ENCODE results near the gene NACC2.

The NACC2 gene, protein sequence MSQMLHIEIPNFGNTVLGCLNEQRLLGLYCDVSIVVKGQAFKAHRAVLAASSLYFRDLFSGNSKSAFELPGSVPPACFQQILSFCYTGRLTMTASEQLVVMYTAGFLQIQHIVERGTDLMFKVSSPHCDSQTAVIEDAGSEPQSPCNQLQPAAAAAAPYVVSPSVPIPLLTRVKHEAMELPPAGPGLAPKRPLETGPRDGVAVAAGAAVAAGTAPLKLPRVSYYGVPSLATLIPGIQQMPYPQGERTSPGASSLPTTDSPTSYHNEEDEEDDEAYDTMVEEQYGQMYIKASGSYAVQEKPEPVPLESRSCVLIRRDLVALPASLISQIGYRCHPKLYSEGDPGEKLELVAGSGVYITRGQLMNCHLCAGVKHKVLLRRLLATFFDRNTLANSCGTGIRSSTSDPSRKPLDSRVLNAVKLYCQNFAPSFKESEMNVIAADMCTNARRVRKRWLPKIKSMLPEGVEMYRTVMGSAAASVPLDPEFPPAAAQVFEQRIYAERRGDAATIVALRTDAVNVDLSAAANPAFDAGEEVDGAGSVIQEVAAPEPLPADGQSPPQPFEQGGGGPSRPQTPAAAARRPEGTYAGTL

GRCh38 chr9:136095070-136096058, at the start of gene NACC2:
Gene NACC2, minus strand, starts transcription at chr9:136095289. Its CDS starts 44,768 bp downstream, at chr9:136050521.
- Histone ChIP-seq H3K4me3 (ENCODE audit: low read depth, low read length) (peak within 1 kb of the TSS; percentile 69), H2AFZ (peak within 1 kb of the TSS; percentile 64), H3K4me2 (ENCODE audit: low read length) (peak within 1 kb of the TSS; percentile 97), H3K36me3 (ENCODE audit: control insufficient read depth, insufficient read depth, low read length) (no peaks in the 10 kb centered on the region), H3K9me3 (ENCODE audit: control insufficient read depth, low read length) (no peaks in the 10 kb centered on the region), H3K27ac (peak within 1 kb of the TSS; percentile 77), H3K9ac (peak within 1 kb of the TSS; percentile 37), H3K4me1 (peaks cover 2% of the 10 kb centered on the region), H3K27me3 (ENCODE audit: control insufficient read depth, insufficient read depth, low read length) (no peaks in the 10 kb centered on the region), H3K79me2 (peaks cover 7% of the 10 kb centered on the region)
- TF ChIP-seq, protein P1, sequence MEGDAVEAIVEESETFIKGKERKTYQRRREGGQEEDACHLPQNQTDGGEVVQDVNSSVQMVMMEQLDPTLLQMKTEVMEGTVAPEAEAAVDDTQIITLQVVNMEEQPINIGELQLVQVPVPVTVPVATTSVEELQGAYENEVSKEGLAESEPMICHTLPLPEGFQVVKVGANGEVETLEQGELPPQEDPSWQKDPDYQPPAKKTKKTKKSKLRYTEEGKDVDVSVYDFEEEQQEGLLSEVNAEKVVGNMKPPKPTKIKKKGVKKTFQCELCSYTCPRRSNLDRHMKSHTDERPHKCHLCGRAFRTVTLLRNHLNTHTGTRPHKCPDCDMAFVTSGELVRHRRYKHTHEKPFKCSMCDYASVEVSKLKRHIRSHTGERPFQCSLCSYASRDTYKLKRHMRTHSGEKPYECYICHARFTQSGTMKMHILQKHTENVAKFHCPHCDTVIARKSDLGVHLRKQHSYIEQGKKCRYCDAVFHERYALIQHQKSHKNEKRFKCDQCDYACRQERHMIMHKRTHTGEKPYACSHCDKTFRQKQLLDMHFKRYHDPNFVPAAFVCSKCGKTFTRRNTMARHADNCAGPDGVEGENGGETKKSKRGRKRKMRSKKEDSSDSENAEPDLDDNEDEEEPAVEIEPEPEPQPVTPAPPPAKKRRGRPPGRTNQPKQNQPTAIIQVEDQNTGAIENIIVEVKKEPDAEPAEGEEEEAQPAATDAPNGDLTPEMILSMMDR (IDR thresholded peaks at IDR 0.05), result no peak

- H3K4me3 ChIP-seq (ENCODE audit: low read depth, low read length), result no peak overlapping the region
- no peak overlapping the region for H3K27ac ChIP-seq
- H3K9ac ChIP-seq, result no peak overlapping the region
- H3K9me3 ChIP-seq (ENCODE audit: control insufficient read depth, low read length), result no peaks in the 10 kb centered on the region
- no peaks in the 10 kb centered on the region for H3K36me3 ChIP-seq (ENCODE audit: control insufficient read depth, insufficient read depth, low read length)
- no peaks in the 10 kb centered on the region for H3K27me3 ChIP-seq (ENCODE audit: control insufficient read depth, insufficient read depth, low read length)
- no peaks in the 10 kb centered on the region for H3K4me1 ChIP-seq
- no peaks in the 10 kb centered on the region for H3K79me2 ChIP-seq
- H2AFZ ChIP-seq, result no peak overlapping the region
- no peak overlapping the region for H3K4me2 ChIP-seq (ENCODE audit: low read length)
- TF ChIP-seq, protein P1 (IDR thresholded peaks at IDR 0.05), result no peak
These were observed 49.4 kb upstream of the NACC2 start for GRCh38 chr9:136144450-136144849.

DNA sequence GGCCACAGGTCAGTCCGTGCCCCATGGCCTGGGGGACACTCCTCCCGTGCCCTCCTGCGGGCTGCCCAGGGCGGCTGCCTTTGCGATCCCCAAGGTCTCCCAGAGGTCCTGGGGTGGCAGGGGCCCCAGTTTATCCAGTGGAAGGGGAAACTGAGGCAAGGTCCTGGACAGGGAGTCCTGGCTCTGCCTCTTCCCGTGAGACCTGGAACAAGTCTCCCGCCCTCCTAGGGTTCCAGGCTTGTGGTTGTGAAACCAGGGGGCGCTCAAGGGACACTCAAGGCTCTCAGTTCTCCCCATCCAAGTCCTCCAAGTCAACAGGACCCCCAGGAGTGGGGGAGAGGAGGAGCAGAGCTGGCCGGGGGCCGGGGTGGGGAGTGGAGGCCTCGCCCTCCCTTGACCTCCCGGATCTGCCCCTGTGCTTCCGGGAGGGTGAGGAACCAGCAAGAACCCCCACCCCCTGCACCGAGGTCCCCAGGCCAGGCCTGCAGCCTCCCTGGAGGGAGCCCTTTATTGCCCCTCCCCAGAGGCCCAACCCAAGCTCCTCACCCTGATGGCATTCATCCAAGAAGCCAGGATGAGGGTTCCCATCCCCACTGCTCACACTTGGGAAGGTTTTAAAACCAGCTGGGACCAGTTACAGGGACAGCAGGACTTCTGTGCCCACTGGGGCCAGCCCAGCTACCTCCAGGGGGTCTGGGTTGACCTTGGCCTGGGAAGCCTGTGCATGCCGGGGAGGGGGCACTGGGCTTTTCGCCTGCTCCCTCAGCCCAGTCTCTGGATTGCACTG, 48.3 kb upstream of the NACC2 start:
- Histone ChIP-seq H3K27me3 (ENCODE audit: control insufficient read depth, insufficient read depth, low read length) (no peaks in the 10 kb centered on the region), H2AFZ (no peak overlapping the region), H3K9ac (no peak overlapping the region), H3K27ac (no peak overlapping the region), H3K4me1 (no peaks in the 10 kb centered on the region), H3K36me3 (ENCODE audit: control insufficient read depth, insufficient read depth, low read length) (no peaks in the 10 kb centered on the region), H3K79me2 (no peaks in the 10 kb centered on the region), H3K4me3 (ENCODE audit: low read depth, low read length) (no peak overlapping the region), H3K4me2 (ENCODE audit: low read length) (no peak overlapping the region), H3K9me3 (ENCODE audit: control insufficient read depth, low read length) (no peaks in the 10 kb centered on the region)
- TF ChIP-seq, protein P1 (IDR thresholded peaks at IDR 0.05), result no peak

GRCh38 chr9:136142859-136143214, 47.7 kb upstream of the NACC2 start:
- Histone ChIP-seq H3K4me1 (no peaks in the 10 kb centered on the region), H2AFZ (no peak overlapping the region), H3K36me3 (ENCODE audit: control insufficient read depth, insufficient read depth, low read length) (no peaks in the 10 kb centered on the region), H3K27me3 (ENCODE audit: control insufficient read depth, insufficient read depth, low read length) (no peaks in the 10 kb centered on the region), H3K79me2 (no peaks in the 10 kb centered on the region), H3K9ac (no peak overlapping the region), H3K4me2 (ENCODE audit: low read length) (no peak overlapping the region), H3K4me3 (ENCODE audit: low read depth, low read length) (no peak overlapping the region), H3K27ac (no peak overlapping the region), H3K9me3 (ENCODE audit: control insufficient read depth, low read length) (no peaks in the 10 kb centered on the region)
- TF ChIP-seq, protein P1 (IDR thresholded peaks at IDR 0.05), result no peak

All from parathyroid adenoma (tissue), 2 donors.